A549 (cell line): ENCODE results near the gene DDI1. TPM values are rescaled to one million over a fixed set of nuclear protein-coding genes. Genes with fewer than 3 reads are reported as not detected.

ENCODE experiments used
- ATAC-seq, 2 experiments: fragments of 200-7000 bp in 1 of 2; fragments of >200 bp in 1 of 2; cut with Nextera tagmentation in 1 of 2; cut with Tn5 transposase in 1 of 2; 3 replicates each; pipeline versions ENCODE4 v1.8.0 to v1.9.1; 2018 to 2020; ENCODE audit warnings: mild to moderate bottlenecking in 1 of 2, moderate library complexity in 1 of 2
- CTCF ChIA-PET: fragments of 300-600 bp; sonication (Branson Sonifier 250); formaldehyde crosslinking; extraction: SDS; loops from one replicate; lab custom pipeline; 2021; ENCODE audit warnings: antibody characterized with exemption, inconsistent platforms; lab: Yijun Ruan, JAX
- POLR2A ChIA-PET: fragments of 350-600 bp; formaldehyde crosslinking; extraction: SDS; loops from one replicate; lab custom pipeline; 2021; ENCODE audit warnings: antibody characterized with exemption, inconsistent platforms; lab: Yijun Ruan, JAX
- DNase-seq, 2 experiments: peaks; one replicate each; pipeline versions ENCODE4 v3.0.0 to v3.0.0-alpha.2; 2011 to 2016; ENCODE audit warnings: low read depth in 1 of 2, low spot score in 1 of 2
- FAIRE-seq: peaks from 2 replicates; lab custom pipeline; 2011; peaks lifted over from hg19 to GRCh38; lab: Jason Lieb, UNC
- H3K27ac ChIP-seq, 2 experiments: fragments of >200 bp; sonication (Bioruptor Twin); formaldehyde crosslinking; 3 replicates each; pipeline ENCODE4 v1.5.1; 2016 to 2017
- H3K4me1 ChIP-seq: fragments of >200 bp; sonication (Bioruptor Twin); formaldehyde crosslinking; 3 replicates; pipeline ENCODE4 v1.6.1; 2016
- H3K4me2 ChIP-seq: fragments of >200 bp; sonication (Bioruptor Twin); formaldehyde crosslinking; 3 replicates; pipeline ENCODE4 v1.6.1; 2016
- H3K4me3 ChIP-seq: fragments of >200 bp; sonication (Bioruptor Twin); formaldehyde crosslinking; 3 replicates; pipeline ENCODE4 v1.5.1; 2016
- H3K9me3 ChIP-seq: fragments of >200 bp; sonication (Bioruptor Twin); formaldehyde crosslinking; 3 replicates; pipeline ENCODE4 v1.6.1; 2016
- BCL3 ChIP-seq: fragments of >200 bp; sonication (Bioruptor Twin); formaldehyde crosslinking; IDR thresholded peaks from 3 replicates; pipeline ENCODE4 v1.6.1; 2016
- CBX2 ChIP-seq: fragments of 200-600 bp; sonication (generic); IDR thresholded peaks from 2 replicates; pipeline ENCODE4 v1.6.1; 2016; ENCODE audit warnings: low read depth, mild to moderate bottlenecking, borderline replicate concordance
- CTCF ChIP-seq: fragments of >200 bp; sonication (Bioruptor Twin); formaldehyde crosslinking; IDR thresholded peaks from 3 replicates; pipeline ENCODE4 v1.5.1; 2016
- E2F6 ChIP-seq: IDR thresholded peaks from 2 replicates; pipeline ENCODE4 v1.6.1; 2012; ENCODE audit warnings: low read depth, borderline replicate concordance
- EHMT2 ChIP-seq: fragments of 200-600 bp; sonication (generic); IDR thresholded peaks from 2 replicates; pipeline ENCODE4 v1.6.1; 2016; ENCODE audit warnings: antibody characterized with exemption, low read depth, mild to moderate bottlenecking, moderate library complexity
- EP300 ChIP-seq, 2 experiments: fragments of >200 bp; sonication (Bioruptor Twin); formaldehyde crosslinking; IDR thresholded peaks; 2 replicates in 1 of 2; 3 replicates in 1 of 2; pipeline ENCODE4 v1.6.1; 2016 to 2017
- FOSB ChIP-seq: fragments of 250-450 bp; sonication (Bioruptor Pico); IDR thresholded peaks from 2 replicates; pipeline ENCODE4 v1.5.0; 2020; ENCODE audit warnings: mild to moderate bottlenecking, moderate library complexity
- FOXS1 ChIP-seq: fragments of 250-450 bp; sonication (Bioruptor Pico); IDR thresholded peaks from 2 replicates; pipeline ENCODE4 v1.5.0; 2020; ENCODE audit warnings: mild to moderate bottlenecking, moderate library complexity
- GATA3 ChIP-seq: IDR thresholded peaks from 2 replicates; pipeline ENCODE4 v1.6.1; 2012; ENCODE audit warnings: borderline replicate concordance
- HEYL ChIP-seq: fragments of 250-450 bp; sonication (Bioruptor Pico); IDR thresholded peaks from 2 replicates; pipeline ENCODE4 v1.8.0; 2021; ENCODE audit warnings: mild to moderate bottlenecking, moderate library complexity
- HMGXB4 ChIP-seq: fragments of 250-450 bp; sonication (Bioruptor Pico); IDR thresholded peaks from 2 replicates; pipeline ENCODE4 v1.5.0; 2021; ENCODE audit warnings: mild to moderate bottlenecking, moderate library complexity, borderline replicate concordance
- HOXA7 ChIP-seq: fragments of 250-450 bp; sonication (Bioruptor Pico); IDR thresholded peaks from 2 replicates; pipeline ENCODE4 v1.5.0; 2020; ENCODE audit warnings: mild to moderate bottlenecking, moderate library complexity
- HOXB5 ChIP-seq: fragments of 250-450 bp; sonication (Bioruptor Pico); IDR thresholded peaks from 2 replicates; pipeline ENCODE4 v1.5.0; 2020; ENCODE audit warnings: mild to moderate bottlenecking, moderate library complexity
- MAFK ChIP-seq: fragments of 450-650 bp; IDR thresholded peaks from 2 replicates; pipeline ENCODE4 v1.6.1; 2014; ENCODE audit not compliant: partially characterized antibody
- MAZ ChIP-seq: fragments of 150-350 bp; IDR thresholded peaks from 2 replicates; pipeline ENCODE4 v1.6.1; 2014; ENCODE audit warnings: antibody characterized with exemption, low read depth, low read length, borderline replicate concordance
- NFE2L2 ChIP-seq: fragments of 150-350 bp; conservative IDR thresholded peaks from 2 replicates; pipeline ENCODE4 v1.6.1; 2014; ENCODE audit warnings: low read length
- NPAS2 ChIP-seq: fragments of 250-450 bp; sonication (Bioruptor Pico); IDR thresholded peaks from 2 replicates; pipeline ENCODE4 v1.8.0; 2022; ENCODE audit warnings: mild to moderate bottlenecking, moderate library complexity, borderline replicate concordance
- PHF8 ChIP-seq: fragments of 200-600 bp; sonication (generic); IDR thresholded peaks from 2 replicates; pipeline ENCODE4 v1.6.1; 2016; ENCODE audit warnings: low read depth, mild to moderate bottlenecking, antibody characterized with exemption, moderate library complexity, borderline replicate concordance
- POLR2A ChIP-seq: IDR thresholded peaks from 2 replicates; pipeline ENCODE4 v1.6.1; 2012; ENCODE audit warnings: mild to moderate bottlenecking, low read length
- RAD21 ChIP-seq, 2 experiments: fragments of >200 bp in 1 of 2; sonication (Bioruptor Twin) in 1 of 2; formaldehyde crosslinking in 1 of 2; IDR thresholded peaks in 1 of 2; conservative IDR thresholded peaks in 1 of 2; 2 replicates in 1 of 2; 3 replicates in 1 of 2; pipeline ENCODE4 v1.6.1; 2012 to 2018; ENCODE audit warnings: inconsistent platforms in 1 of 2
- RARB ChIP-seq: fragments of 250-450 bp; sonication (Bioruptor Pico); IDR thresholded peaks from 2 replicates; pipeline ENCODE4 v1.8.0; 2021; ENCODE audit warnings: mild to moderate bottlenecking, moderate library complexity
- REST ChIP-seq: fragments of 200-600 bp; sonication (generic); IDR thresholded peaks from 2 replicates; pipeline ENCODE4 v1.6.1; 2016; ENCODE audit warnings: antibody characterized with exemption, mild to moderate bottlenecking, moderate library complexity
- WGBS: methylation state at CpG from one replicate; pipeline ENCODE4 v1.1.6; 2017; ENCODE audit errors: missing lambda C conversion rate; 5-methylcytosine and 5-hydroxymethylcytosine counted together
- polyA plus RNA-seq, 4 experiments: library from polyadenylated mRNA; depleted of rRNA in 3 of 4; stranded (reverse); fragments of >200 nt; fragmentation: RNase III in 1 of 4; extraction: RNeasy Plus Mini Kit Qiagen cat#74134 plus additional on column Dnase treatment in 1 of 4; gene quantifications; 2 replicates in 3 of 4; 3 replicates in 1 of 4; pipeline ENCODE4 v1.2.3, GENCODE V29; 2011 to 2017

Gene DDI1
- polyA plus RNA-seq, 2 of the 4 experiments (the other 2 are of a cell fraction) = not detected

GRCh38 chr11:104064034-104064630 is 27.7 kb downstream of the DDI1 start:
- FAIRE-seq (no peak), DNase-seq (no peak), ATAC-seq (no peak)
- POLR2A ChIA-PET = no interaction called here
- no peak overlapping the region for H3K27ac ChIP-seq
- 92% methylated on average over 5 of the region's 5 CpGs for WGBS
- no peaks in the 10 kb centered on the region for H3K9me3 ChIP-seq
- H3K4me3 ChIP-seq = no peak overlapping the region
- no peak overlapping the region for H3K4me2 ChIP-seq
- CTCF ChIA-PET = no interaction called here
- H3K4me1 ChIP-seq = no peaks in the 10 kb centered on the region
- TF ChIP-seq RARB (CRISPR knock-in tag) (no peak), FOXS1 (CRISPR knock-in tag) (no peak), FOSB (CRISPR knock-in tag) (no peak), POLR2A (no peak), HOXA7 (CRISPR knock-in tag) (no peak), MAFK (no peak), HEYL (no peak), NFE2L2 (no peak), CTCF (no peak), PHF8 (no peak), E2F6 (no peak), NPAS2 (CRISPR knock-in tag) (no peak), EHMT2 (no peak), EP300 (IDR thresholded peaks at IDR 0.05) (no peak)

- H3K4me1 ChIP-seq = no peaks in the 10 kb centered on the region
- DNase-seq (no peak), FAIRE-seq (no peak), ATAC-seq (no peak)
- H3K27ac ChIP-seq = no peak overlapping the region
- TF ChIP-seq HOXB5 (CRISPR knock-in tag) (no peak), EHMT2 (no peak), BCL3 (no peak), MAZ (no peak), POLR2A (no peak), GATA3 (no peak), PHF8 (no peak), CBX2 (no peak), HMGXB4 (no peak), RAD21 (conservative IDR thresholded peaks at IDR 0.05 in 1 of 2, IDR thresholded peaks at IDR 0.05 in 1 of 2) (no peak), NPAS2 (CRISPR knock-in tag) (no peak), REST (no peak)
- ChIA-PET CTCF (no interaction called here), POLR2A (no interaction called here)
- 86% methylated on average over 1 of the region's 1 CpG for WGBS
- H3K9me3 ChIP-seq = no peaks in the 10 kb centered on the region
- no peak overlapping the region for H3K4me2 ChIP-seq
- no peak overlapping the region for H3K4me3 ChIP-seq
These were observed 31.1 kb downstream of the DDI1 start for GRCh38 chr11:104067534-104067933.
